K562 (cell line): ENCODE data around the gene RDH14. TPM values are rescaled to one million over a fixed set of nuclear protein-coding genes. Genes with fewer than 3 reads are reported as not detected.

ENCODE experiments used
- ATAC-seq: fragments of 200-7000 bp; cut with Tn5 transposase; 3 replicates; pipeline ENCODE4 v1.9.1; 2020; ENCODE audit warnings: moderate library complexity
- BruUV-seq: library from RNA; stranded (reverse); fragments of 400-500 nt; replicated peaks from 2 replicates; lab custom pipeline; 2021; lab: Mats Ljungman, UMichigan
- CTCF ChIA-PET: fragments of 300-600 bp; formaldehyde crosslinking; extraction: SDS; loops from one replicate; lab custom pipeline; 2021; ENCODE audit warnings: low intra/inter-chr PET ratio; lab: Yijun Ruan, JAX
- POLR2A ChIA-PET: fragments of 300-600, 350-650 bp; sonication (Branson Sonifier 250); formaldehyde crosslinking; extraction: SDS; loops from one replicate; lab custom pipeline; 2021; ENCODE audit warnings: antibody characterized with exemption, inconsistent platforms; lab: Yijun Ruan, JAX
- DNase-seq, 4 experiments: peaks; one replicate each; pipeline versions ENCODE4 v3.0.0 to v3.0.0-alpha.2; 2011 to 2018; ENCODE audit warnings: low spot score in 3 of 4, mixed read lengths in 3 of 4; ENCODE audit errors: extremely low read depth in 1 of 4
- FAIRE-seq: peaks from 2 replicates; lab custom pipeline; 2011; peaks lifted over from hg19 to GRCh38; lab: Jason Lieb, UNC
- H2AFZ ChIP-seq: 2 replicates; pipeline ENCODE4 v1.6.0; 2011; ENCODE audit warnings: low read depth, low read length, control low read depth, inconsistent platforms
- H3K27ac ChIP-seq: fragments of 200-600 bp; 3 replicates; pipeline ENCODE4 v1.8.0; 2011; ENCODE audit warnings: low read depth, mild to moderate bottlenecking, control low read depth, inconsistent platforms, low read length, moderate library complexity, mixed read lengths; ENCODE audit errors: extremely low read depth
- H3K27me3 ChIP-seq, 2 experiments: fragments of 300-600 bp in 1 of 2; 2 replicates in 1 of 2; 3 replicates in 1 of 2; pipeline versions ENCODE4 v1.6.0 to v1.8.0; 2011; ENCODE audit warnings: inconsistent platforms in 2 of 2, low read length in 2 of 2, mild to moderate bottlenecking in 1 of 2, mixed read lengths in 1 of 2, moderate library complexity in 1 of 2; ENCODE audit not compliant: control insufficient read depth in 2 of 2, insufficient read depth in 2 of 2
- H3K36me3 ChIP-seq: fragments of 300-600 bp; 3 replicates; pipeline ENCODE4 v1.8.0; 2011; ENCODE audit warnings: mild to moderate bottlenecking, low read length, inconsistent platforms; ENCODE audit not compliant: control insufficient read depth, insufficient read depth
- H3K4me1 ChIP-seq, 2 experiments: fragments of 200-600 bp in 1 of 2; replicated peaks in 1 of 2; 2 replicates in 1 of 2; 3 replicates in 1 of 2; pipeline versions ENCODE4 v1.5.1 to v1.8.0; 2011; ENCODE audit warnings: inconsistent platforms in 2 of 2, low read length in 2 of 2, mild to moderate bottlenecking in 1 of 2, mixed read lengths in 1 of 2, moderate library complexity in 1 of 2; ENCODE audit not compliant: control insufficient read depth in 2 of 2, insufficient read depth in 2 of 2
- H3K4me2 ChIP-seq: 2 replicates; pipeline ENCODE4 v1.6.1; 2011; ENCODE audit warnings: low read length, control low read depth, inconsistent platforms, mixed read lengths; ENCODE audit not compliant: insufficient read depth
- H3K4me3 ChIP-seq: fragments of 200-600 bp; sonication (generic), shearing (Covaris generic); 2 replicates; pipeline ENCODE4 v1.5.1; 2016; ENCODE audit warnings: control low read depth, inconsistent platforms
- H3K79me2 ChIP-seq: fragments of 200-600 bp; 3 replicates; pipeline ENCODE4 v1.8.0; 2011; ENCODE audit warnings: low read length, inconsistent platforms; ENCODE audit not compliant: control insufficient read depth, insufficient read depth
- H3K9ac ChIP-seq, 2 experiments: 2 replicates each; pipeline versions ENCODE4 v1.6.0 to v1.6.1; 2011; ENCODE audit warnings: low read depth in 2 of 2, low read length in 2 of 2, control low read depth in 1 of 2, inconsistent platforms in 1 of 2, mild to moderate bottlenecking in 1 of 2, mixed read lengths in 1 of 2; ENCODE audit not compliant: insufficient read depth in 1 of 2
- H3K9me1 ChIP-seq: one replicate; pipeline ENCODE4 v1.6.0; 2011; ENCODE audit warnings: inconsistent platforms, mild to moderate bottlenecking, low read length, moderate library complexity; ENCODE audit not compliant: control insufficient read depth, insufficient read depth
- H3K9me3 ChIP-seq: replicated peaks from 2 replicates; pipeline ENCODE4 v1.5.1; 2011; ENCODE audit warnings: low read depth, low read length, inconsistent platforms; ENCODE audit not compliant: control insufficient read depth, insufficient read depth
- H4K20me1 ChIP-seq: replicated peaks from 2 replicates; pipeline ENCODE4 v1.6.1; 2011; ENCODE audit warnings: low read length, inconsistent platforms, mixed read lengths; ENCODE audit not compliant: control insufficient read depth, insufficient read depth
- CHCHD3 ChIP-seq: fragments of 250-450 bp; sonication (Bioruptor Pico); IDR thresholded peaks from 2 replicates; pipeline ENCODE4 v2.1.2; 2022; ENCODE audit warnings: mild to moderate bottlenecking
- EHMT2 ChIP-seq: fragments of 450-650 bp; IDR thresholded peaks from 2 replicates; pipeline ENCODE4 v1.6.1; 2018; ENCODE audit warnings: antibody characterized with exemption
- GABPB2 ChIP-seq: fragments of 250-450 bp; sonication (Bioruptor Pico); conservative IDR thresholded peaks from 2 replicates; pipeline ENCODE4 v1.5.1; 2021; ENCODE audit warnings: mild to moderate bottlenecking
- GTF2E2 ChIP-seq: fragments of 200-800 bp; sonication (Bioruptor generic); IDR thresholded peaks from 2 replicates; pipeline ENCODE4 v1.6.1; 2016; ENCODE audit warnings: missing genetic modification characterization, missing compliant biosample characterization
- HDAC6 ChIP-seq: IDR thresholded peaks from 2 replicates; pipeline ENCODE4 v1.6.1; 2012; ENCODE audit warnings: low read depth, mild to moderate bottlenecking, control low read depth, inconsistent platforms, low read length, moderate library complexity
- U2AF2 ChIP-seq: fragments of 200-400 bp; formaldehyde crosslinking; optimal IDR thresholded peaks from 2 replicates; pipeline ENCODE3; 2017; ENCODE audit warnings: low read depth, mild to moderate bottlenecking, low read length
- WHSC1 ChIP-seq: IDR thresholded peaks from one replicate; pipeline ENCODE4 v1.6.1; 2012; ENCODE audit warnings: low read length, control low read depth, inconsistent platforms
- ZNF224 ChIP-seq: sonication (generic); formaldehyde crosslinking; IDR thresholded peaks from 2 replicates; pipeline ENCODE4 v1.8.0; 2022; ENCODE audit warnings: mild to moderate bottlenecking, missing genetic modification reagents
- WGBS: fragments of 100-300 bp; shearing (Covaris generic); methylation state at CpG from one replicate; pipeline ENCODE4 v1.1.6; 2016; ENCODE audit warnings: low coverage, mixed read lengths; ENCODE audit not compliant: insufficient coverage; ENCODE audit errors: missing lambda C conversion rate; 5-methylcytosine and 5-hydroxymethylcytosine counted together
- in situ Hi-C: fragments of 300-500 bp; cut with MboI; formaldehyde crosslinking; loops from 4 replicates; pipeline ENCODE4 v1.15.0; 2018; ENCODE audit warnings: inconsistent platforms, mixed read lengths
- intact Hi-C: fragments of 100-400 bp; cut with micrococcal nuclease; formaldehyde crosslinking; loops from 2 replicates; pipeline ENCODE4 v1.14.2; 2022
- polyA plus RNA-seq, 8 experiments: library from polyadenylated mRNA; depleted of rRNA in 4 of 8; stranded (reverse) in 5 of 8; unstranded in 3 of 8; fragments of >200 nt; fragmentation: Nextera tagmentation in 2 of 8; fragmentation: Illumina TruSeq in 1 of 8; extraction: Ambion mirVana in 2 of 8; extraction: Trizol in 1 of 8; gene quantifications; 2 replicates each; pipeline versions ENCODE4 v1.2.1 to v1.2.3, GENCODE V29; 2011 to 2014; ENCODE audit warnings: inconsistent platforms in 1 of 8, missing spikeins in 1 of 8
- total RNA-seq, 7 experiments: library from RNA; depleted of rRNA in 6 of 7; stranded (reverse); fragments of >200 nt in 6 of 7; fragmentation: Illumina TruSeq in 2 of 7; extraction: Trizol in 2 of 7; gene quantifications; 2 replicates each; pipeline versions ENCODE4 v1.2.1 to v1.2.3, GENCODE V29; 2011 to 2021; ENCODE audit warnings: low replicate concordance in 1 of 7

RDH14 gene
- total and polyA plus RNA-seq, 9 of the 15 experiments (the other 6 are each of a cell fraction or from before 2014, with no cell fraction given): 6.7 to 26.2 (median 20.9) TPM

- H3K9me1 ChIP-seq: no peaks in the 10 kb centered on the region
- no TSS peak for BruUV-seq
- no peak overlapping the region for H3K9ac ChIP-seq
- DNase-seq (no peak), FAIRE-seq (no peak), ATAC-seq (no peak)
- intact Hi-C loops: no loop called here
- POLR2A ChIA-PET: interaction anchor here (1.3 kb wide), 1 partner anchor 10 kb away, joined by 4 read pairs; no protein-coding TSS in a partner anchor
- H3K4me3 ChIP-seq: no peak overlapping the region
- no peaks in the 10 kb centered on the region for H3K9me3 ChIP-seq
- no peaks in the 10 kb centered on the region for H3K79me2 ChIP-seq
- no peak overlapping the region for H3K27ac ChIP-seq
- H4K20me1 ChIP-seq: no peaks in the 10 kb centered on the region; the same call in 1 of the 2 replicates
- WGBS: 3% methylated on average over 11 of the region's 11 CpGs
- in situ Hi-C loops: no loop called here
- H3K4me1 ChIP-seq: 0 out of 5 replicates have a peak, but pooled peaks cover 0 to 2% of the 10 kb centered on the region in 2 experiments
- H3K27me3 ChIP-seq: peaks cover 0 to 6% of the 10 kb centered on the region in 2 experiments; a peak in 2 of 5 replicates
- TF ChIP-seq U2AF2 (no peak), GABPB2 (no peak), EHMT2 (no peak), WHSC1 (no peak), GTF2E2 (tag) (no peak), HDAC6 (no peak), CHCHD3 (CRISPR knock-in tag) (no peak), ZNF224 (CRISPR knock-in tag) (no peak)
- TF ChIP-seq, all 486 proteins: peak for 0
- Histone ChIP-seq H3K36me3 (no peaks in the 10 kb centered on the region), H2AFZ (no peak overlapping the region), H3K4me2 (no peak overlapping the region)
- CTCF ChIA-PET: interaction anchor here (4.5 kb wide), 1 partner anchor 844 kb away, joined by 18 read pairs; no protein-coding TSS in a partner anchor
Observed at GRCh38 chr2:18518116-18519111, 42.0 kb downstream of the RDH14 start.
